HCT116 (cell line): Measurements from ENCODE around the gene FOXD2. TPM values are rescaled to one million over a fixed set of nuclear protein-coding genes. Genes with fewer than 3 reads are reported as not detected.

Source experiments
- ATAC-seq: fragments of 200-7000 bp; cut with Tn5 transposase; 2 replicates; pipeline ENCODE4 v1.9.1; 2020; ENCODE audit warnings: mild to moderate bottlenecking, moderate library complexity
- BruUV-seq: library from RNA; stranded (reverse); fragments of 400-500 nt; replicated peaks from 2 replicates; lab custom pipeline; 2021; lab: Mats Ljungman, UMichigan
- CTCF ChIA-PET: fragments of 300-600 bp; sonication (Branson Sonifier 250); formaldehyde crosslinking; loops from one replicate; lab custom pipeline; 2021; ENCODE audit warnings: antibody characterized with exemption; lab: Charles Lee
- POLR2A ChIA-PET: fragments of 300-600, 350-600 bp; sonication (Branson Sonifier 250); formaldehyde crosslinking; loops from one replicate; lab custom pipeline; 2021; ENCODE audit warnings: antibody characterized with exemption; lab: Charles Lee
- RAD21 ChIA-PET, 2 experiments: fragments of 300-600 bp; sonication (Branson Sonifier 250); formaldehyde crosslinking; loops; one replicate each; lab custom pipeline; 2023; ENCODE audit warnings: low total read pairs in 2 of 2; ENCODE audit not compliant: uncharacterized antibody in 2 of 2, unreplicated experiment in 2 of 2, low non-redundant PET in 1 of 2; lab: Charles Lee
- DNase-seq: peaks from one replicate; pipeline ENCODE4 v3.0.0-alpha.2; 2010; ENCODE audit warnings: low read depth, low spot score
- H2AFZ ChIP-seq: fragments of 200-600 bp; shearing (Covaris generic), sonication (generic); 2 replicates; pipeline ENCODE4 v1.6.1; 2017; ENCODE audit warnings: low read depth, mixed run types, mixed read lengths, antibody characterized with exemption, low read length; ENCODE audit not compliant: poor library complexity, severe bottlenecking
- H3K27ac ChIP-seq: 2 replicates; pipeline ENCODE4 v1.5.1; 2012; ENCODE audit warnings: low read depth, low read length
- H3K27me3 ChIP-seq: fragments of 200-600 bp; sonication (generic); 2 replicates; pipeline ENCODE4 v1.6.1; 2016; ENCODE audit warnings: mixed run types, low read length, mixed read lengths; ENCODE audit not compliant: insufficient read depth
- H3K36me3 ChIP-seq, 2 experiments: fragments of 200-500 bp in 1 of 2; fragments of 200-600 bp in 1 of 2; sonication (Bioruptor generic) in 1 of 2; sonication (generic) in 1 of 2; 2 replicates each; pipeline versions ENCODE4 v1.5.1 to v1.6.1; 2014 to 2016; ENCODE audit warnings: low read length in 2 of 2, inconsistent platforms in 1 of 2, mixed read lengths in 1 of 2, mixed run types in 1 of 2; ENCODE audit not compliant: insufficient read depth in 2 of 2, control insufficient read depth in 1 of 2
- H3K4me1 ChIP-seq, 2 experiments: fragments of 200-600 bp in 1 of 2; sonication (generic) in 1 of 2; 2 replicates each; pipeline versions ENCODE4 v1.5.1 to v1.6.1; 2012 to 2017; ENCODE audit warnings: low read length in 2 of 2, inconsistent platforms in 1 of 2, mild to moderate bottlenecking in 1 of 2, mixed read lengths in 1 of 2, mixed run types in 1 of 2, moderate library complexity in 1 of 2; ENCODE audit not compliant: insufficient read depth in 2 of 2, control insufficient read depth in 1 of 2
- H3K4me2 ChIP-seq: fragments of 200-600 bp; sonication (generic); 2 replicates; pipeline ENCODE4 v1.6.1; 2017; ENCODE audit warnings: mixed run types, low read length, mixed read lengths
- H3K4me3 ChIP-seq, 2 experiments: fragments of 200-600 bp in 1 of 2; sonication (generic) in 1 of 2; replicated peaks in 1 of 2; 2 replicates each; pipeline ENCODE4 v1.5.1; 2011 to 2016; ENCODE audit warnings: low read length in 2 of 2, control low read depth in 1 of 2, low read depth in 1 of 2, mild to moderate bottlenecking in 1 of 2, mixed read lengths in 1 of 2, mixed run types in 1 of 2
- H3K79me2 ChIP-seq: fragments of 200-600 bp; sonication (generic); 2 replicates; pipeline ENCODE4 v1.6.1; 2017; ENCODE audit warnings: mild to moderate bottlenecking, mixed run types, low read length, moderate library complexity, mixed read lengths; ENCODE audit not compliant: insufficient read depth
- H3K9ac ChIP-seq: fragments of 200-600 bp; sonication (generic); 2 replicates; pipeline ENCODE4 v1.6.1; 2016; ENCODE audit warnings: low read length, mixed read lengths
- H3K9me2 ChIP-seq: fragments of 200-600 bp; sonication (generic), shearing (Covaris generic); 2 replicates; pipeline ENCODE4 v1.6.1; 2017; ENCODE audit warnings: mixed run types, mild to moderate bottlenecking, moderate library complexity; ENCODE audit not compliant: insufficient read depth
- H3K9me3 ChIP-seq, 2 experiments: fragments of 200-500 bp in 1 of 2; fragments of 200-600 bp in 1 of 2; sonication (Bioruptor generic) in 1 of 2; sonication (generic) in 1 of 2; 2 replicates each; pipeline ENCODE4 v1.6.1; 2014 to 2017; ENCODE audit warnings: low read length in 2 of 2, mixed read lengths in 2 of 2, inconsistent platforms in 1 of 2, low read depth in 1 of 2, mild to moderate bottlenecking in 1 of 2, mixed run types in 1 of 2, moderate library complexity in 1 of 2; ENCODE audit not compliant: control insufficient read depth in 1 of 2, insufficient read depth in 1 of 2
- H4K20me1 ChIP-seq: fragments of 200-600 bp; sonication (generic), shearing (Covaris generic); 2 replicates; pipeline ENCODE4 v1.6.1; 2017; ENCODE audit warnings: mixed run types, mild to moderate bottlenecking, moderate library complexity; ENCODE audit not compliant: insufficient read depth
- CBX3 ChIP-seq: IDR thresholded peaks from 2 replicates; pipeline ENCODE4 v1.6.1; 2012; ENCODE audit warnings: low read depth
- CEBPB ChIP-seq: IDR thresholded peaks from 2 replicates; pipeline ENCODE4 v1.6.1; 2012; ENCODE audit warnings: low read depth
- EGR1 ChIP-seq: IDR thresholded peaks from 2 replicates; pipeline ENCODE4 v1.6.1; 2012; ENCODE audit warnings: low read depth
- ELF1 ChIP-seq: IDR thresholded peaks from 2 replicates; pipeline ENCODE4 v1.6.1; 2012; ENCODE audit warnings: low read depth, borderline replicate concordance
- EZH2 ChIP-seq: fragments of 200-600 bp; sonication (generic); IDR thresholded peaks from 2 replicates; pipeline ENCODE4 v1.6.1; 2017; ENCODE audit warnings: antibody characterized with exemption, mixed run types
- EZH2phosphoT487 ChIP-seq: fragments of 200-600 bp; IDR thresholded peaks from 2 replicates; pipeline ENCODE4 v1.6.1; 2018; ENCODE audit warnings: antibody characterized with exemption, borderline replicate concordance
- FOSL1 ChIP-seq: IDR thresholded peaks from 2 replicates; pipeline ENCODE4 v1.6.1; 2012; ENCODE audit warnings: low read depth
- JUND ChIP-seq: IDR thresholded peaks from 2 replicates; pipeline ENCODE4 v1.6.1; 2012
- POLR2A ChIP-seq: IDR thresholded peaks from 2 replicates; pipeline ENCODE4 v1.7.0; 2011; ENCODE audit warnings: borderline replicate concordance; ENCODE audit not compliant: insufficient read depth, insufficient read length; ENCODE audit errors: extremely low read depth
- RAD21 ChIP-seq: IDR thresholded peaks from 2 replicates; pipeline ENCODE4 v1.6.1; 2012; ENCODE audit warnings: low read depth, mild to moderate bottlenecking
- REST ChIP-seq: IDR thresholded peaks from 2 replicates; pipeline ENCODE4 v1.6.1; 2012; ENCODE audit warnings: low read depth
- SIN3A ChIP-seq: IDR thresholded peaks from 2 replicates; pipeline ENCODE4 v1.6.1; 2012; ENCODE audit warnings: low read depth
- SP1 ChIP-seq: IDR thresholded peaks from 2 replicates; pipeline ENCODE4 v1.6.1; 2012; ENCODE audit warnings: low read depth
- SRF ChIP-seq: IDR thresholded peaks from 2 replicates; pipeline ENCODE4 v1.6.1; 2012; ENCODE audit warnings: low read depth
- TCF7L2 ChIP-seq: IDR thresholded peaks from 2 replicates; pipeline ENCODE4 v1.7.0; 2011; ENCODE audit warnings: borderline replicate concordance, inconsistent platforms; ENCODE audit not compliant: insufficient read depth, insufficient read length; ENCODE audit errors: extremely low read depth
- YY1 ChIP-seq: IDR thresholded peaks from 2 replicates; pipeline ENCODE4 v1.6.1; 2011; ENCODE audit warnings: low read length, low read depth, moderate library complexity, mild to moderate bottlenecking; ENCODE audit not compliant: insufficient replicate concordance; ENCODE audit errors: extremely low read depth
- ZBTB33 ChIP-seq: IDR thresholded peaks from 2 replicates; pipeline ENCODE4 v1.6.1; 2011; ENCODE audit warnings: mild to moderate bottlenecking, low read length, moderate library complexity; ENCODE audit not compliant: insufficient replicate concordance; ENCODE audit errors: extremely low read depth
- ZFX ChIP-seq: fragments of 450-650 bp; IDR thresholded peaks from 2 replicates; pipeline ENCODE4 v1.6.1; 2017
- intact Hi-C: fragments of 100-400 bp; cut with micrococcal nuclease; formaldehyde crosslinking; loops from 2 replicates; pipeline ENCODE4 v1.10.0; 2022
- total RNA-seq: library from RNA; stranded (reverse); gene quantifications from one replicate; pipeline ENCODE4 v1.2.1, GENCODE V29; 2021; ENCODE audit not compliant: unreplicated experiment

The FOXD2 gene
- total RNA-seq, 1 experiment from 2014 or later, result 1.9 TPM

DNA sequence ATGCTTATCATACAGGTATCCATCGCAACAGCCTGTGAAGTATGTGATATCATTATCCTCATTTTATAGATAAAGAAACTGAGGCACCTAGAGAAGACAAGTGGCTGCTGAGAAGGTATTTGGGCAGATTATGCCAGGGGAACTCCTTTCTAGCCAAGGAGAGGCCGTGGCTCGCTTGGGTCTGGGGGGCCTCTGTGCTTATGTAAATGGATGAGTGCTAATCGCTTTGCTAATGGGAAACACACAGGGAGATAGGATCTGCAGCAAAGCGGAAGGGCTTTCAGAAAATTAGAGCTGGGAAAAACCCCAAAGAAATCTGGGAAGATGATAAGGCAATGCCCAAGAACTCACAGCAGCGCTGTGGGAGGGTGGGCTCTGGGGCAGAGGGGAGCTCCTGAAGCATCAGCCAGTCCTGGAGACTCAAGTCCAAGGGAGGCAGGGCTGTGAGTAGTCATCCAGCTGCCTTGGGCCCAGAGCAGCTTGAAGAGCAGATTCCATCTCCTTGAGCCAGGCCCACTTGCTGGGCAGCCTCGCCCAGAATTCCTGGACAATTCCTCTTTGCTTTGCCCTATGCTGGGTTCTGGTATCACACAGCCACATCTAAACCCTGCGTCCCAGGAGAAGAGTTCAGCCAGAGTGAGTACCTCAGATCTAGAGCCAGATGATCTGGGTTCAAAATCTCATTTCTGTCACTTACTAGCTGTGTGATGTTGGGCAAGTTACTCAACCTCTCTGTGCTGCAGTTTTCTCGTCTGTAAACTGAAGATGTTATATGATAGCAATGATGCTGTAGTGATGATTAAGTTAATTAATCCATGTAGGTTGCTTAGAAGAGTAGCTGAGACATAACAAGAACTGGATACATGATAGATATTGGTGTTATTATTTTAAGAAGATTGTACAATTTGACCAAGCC, 36.7 kb downstream of the FOXD2 start:
- 0 out of 2 replicates have a peak, but pooled peaks cover 6% of the 10 kb centered on the region for H3K27me3 ChIP-seq
- no peaks in the 10 kb centered on the region for H3K9me2 ChIP-seq
- POLR2A ChIA-PET, result no interaction called here
- H3K4me1 ChIP-seq, result no peaks in the 10 kb centered on the region
- TF ChIP-seq ZBTB33, result no peak
- TF ChIP-seq CBX3, result no peak
- TF ChIP-seq SRF, result no peak
- no peak for TF ChIP-seq FOSL1
- TF ChIP-seq SP1, result no peak
- no peak for TF ChIP-seq POLR2A
- no peak for TF ChIP-seq ELF1
- no peak for TF ChIP-seq JUND
- TF ChIP-seq ZFX, result no peak
- TF ChIP-seq YY1, result no peak
- TF ChIP-seq EZH2, result no peak
- TF ChIP-seq SIN3A, result no peak
- no peak for TF ChIP-seq REST
- TF ChIP-seq EGR1, result no peak
- TF ChIP-seq TCF7L2, result no peak
- TF ChIP-seq CEBPB, result no peak
- TF ChIP-seq RAD21, result no peak
- no peak for TF ChIP-seq EZH2phosphoT487
- no TSS peak for BruUV-seq
- CTCF ChIA-PET, result interaction anchor here (0.9 kb wide), 1 partner anchor 38 kb away, joined by 3 read pairs; no protein-coding TSS in a partner anchor
- H2AFZ ChIP-seq, result no peak overlapping the region
- H3K27ac ChIP-seq, result no peak overlapping the region
- H3K36me3 ChIP-seq, result no peaks in the 10 kb centered on the region
- H3K79me2 ChIP-seq, result no peaks in the 10 kb centered on the region
- no peaks in the 10 kb centered on the region for H3K9me3 ChIP-seq
- H3K4me3 ChIP-seq, result no peak overlapping the region
- H3K4me2 ChIP-seq, result no peak overlapping the region
- intact Hi-C loops, result no loop called here
- no peak for DNase-seq
- RAD21 ChIA-PET, result no interaction called here
- no peak for ATAC-seq
- H4K20me1 ChIP-seq, result no peaks in the 10 kb centered on the region
- H3K9ac ChIP-seq, result no peak overlapping the region
